ENCODE measurements around the gene PARD3B.

PARD3B gene

GRCh38 chr2:205261516-205262020, 716.3 kb downstream of the PARD3B start:
- no peak for DNase-seq (ENCODE audit: low read depth, low spot score)

DNA sequence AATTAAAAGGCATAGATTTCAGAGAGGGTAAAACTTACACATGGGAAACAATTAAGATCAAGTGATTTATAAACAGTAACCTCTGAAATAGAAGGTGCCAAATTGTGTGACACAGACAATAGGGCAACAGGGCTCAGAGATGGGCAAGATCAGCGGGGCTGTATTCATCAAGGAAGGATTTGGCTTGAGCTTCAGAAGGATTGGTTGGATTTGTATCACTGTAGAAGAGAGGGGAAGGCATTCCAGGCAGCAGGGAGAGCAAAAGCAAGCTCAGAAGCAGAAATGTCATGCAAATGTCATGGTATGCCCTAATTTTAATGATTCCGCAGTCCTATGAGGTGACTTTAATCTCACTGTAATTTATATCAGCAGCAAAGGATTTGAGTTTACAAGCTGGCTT, 722.0 kb downstream of the PARD3B start:
- DNase-seq (ENCODE audit: low read depth, low spot score), result no peak

DNA sequence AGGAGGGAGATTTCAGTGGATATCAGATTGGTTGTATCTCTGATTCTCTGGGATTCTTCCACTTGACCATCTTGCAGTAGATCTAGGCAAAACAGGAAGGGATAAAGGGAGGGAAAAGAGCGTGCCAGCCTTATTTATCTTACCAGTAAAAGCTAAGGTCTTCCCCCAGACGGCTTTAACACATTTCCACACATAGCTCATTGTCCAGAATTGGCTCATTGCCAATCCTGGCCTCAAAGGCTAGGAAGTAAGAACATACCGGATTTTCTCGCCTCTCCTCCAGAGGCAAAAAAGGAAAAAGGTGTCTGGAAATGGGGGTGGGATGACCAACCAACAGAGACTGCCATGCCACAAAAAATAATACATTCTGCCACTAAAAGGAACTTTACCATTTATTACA, 725.4 kb downstream of the PARD3B start:
- DNase-seq (ENCODE audit: low read depth, low spot score), result no peak

DNA sequence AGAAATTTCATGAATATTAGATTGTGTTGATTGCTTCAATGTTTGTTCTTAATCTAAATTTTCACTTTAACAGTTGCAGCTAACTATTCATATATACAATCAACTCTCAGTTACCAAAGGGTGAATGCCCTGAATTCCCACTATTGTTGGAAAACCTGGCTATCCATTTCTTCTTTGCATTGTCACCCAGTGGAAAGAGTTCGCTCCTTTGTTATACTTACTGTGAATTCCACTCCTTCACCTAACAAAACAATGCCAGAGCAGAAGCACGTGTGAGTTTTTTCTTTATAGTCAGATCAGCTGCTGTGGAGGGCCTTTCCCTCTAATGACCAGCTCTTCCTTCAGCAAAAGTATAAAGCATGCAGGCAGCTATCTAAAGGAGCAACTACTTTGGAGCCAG, 727.9 kb downstream of the PARD3B start:
- no peak for DNase-seq (ENCODE audit: low read depth, low spot score)

DNA sequence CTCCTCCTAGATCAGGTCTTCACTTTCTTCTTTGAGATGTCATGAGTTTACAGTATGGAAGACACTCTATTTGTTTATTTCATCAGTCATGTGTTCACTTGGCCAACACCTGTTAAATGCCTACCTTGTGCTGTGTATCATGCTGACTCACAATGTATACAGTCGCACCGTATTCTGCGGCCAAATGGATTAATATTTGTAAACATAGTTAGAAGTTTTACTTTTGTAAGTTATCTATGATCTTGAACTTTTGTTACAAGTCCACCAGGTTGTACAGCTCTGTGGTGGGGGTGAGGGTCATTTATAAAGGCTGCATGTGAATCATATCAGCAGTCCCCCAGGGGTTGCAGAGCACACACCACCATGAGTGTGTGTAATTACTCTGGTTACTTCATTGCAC, 728.4 kb downstream of the PARD3B start:
- no peak for DNase-seq (ENCODE audit: low read depth, low spot score)

- no peak for DNase-seq (ENCODE audit: low read depth, low spot score)
Observed at GRCh38 chr2:205274801-205275200, 729.5 kb downstream of the PARD3B start.

DNA sequence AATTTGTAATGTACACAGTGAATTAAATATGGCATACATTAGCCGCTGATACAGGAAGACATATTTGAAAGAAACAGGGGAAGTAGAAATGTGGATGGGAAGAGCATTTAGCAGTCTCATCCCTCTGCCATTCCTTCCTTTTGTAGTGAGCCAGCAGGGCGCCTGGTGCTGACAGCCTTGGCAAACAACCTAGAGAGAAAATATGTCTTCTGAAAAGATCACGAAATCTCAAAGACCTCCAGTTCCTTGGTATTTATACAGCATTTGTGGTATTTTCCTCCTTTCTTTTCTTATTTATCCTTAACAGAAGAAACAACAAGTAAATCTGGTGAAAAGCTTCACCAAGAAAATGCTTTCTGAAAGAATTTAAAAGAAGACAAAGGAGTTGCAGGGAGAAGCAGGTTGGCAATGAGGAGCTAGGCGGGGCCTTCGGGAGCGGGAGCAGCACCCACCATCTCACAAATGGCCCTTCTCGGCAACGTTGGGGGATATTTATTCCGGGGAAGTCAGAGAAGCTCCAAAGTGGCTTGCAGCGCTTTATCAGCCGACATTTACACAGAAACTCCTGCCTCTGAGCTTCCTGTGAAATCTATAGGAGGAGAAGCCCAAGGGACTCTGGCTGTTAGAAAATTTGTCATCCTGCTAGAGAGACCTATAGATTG, 731.0 kb downstream of the PARD3B start:
- DNase-seq (ENCODE audit: low read depth, low spot score), result no peak

- no peak for DNase-seq (ENCODE audit: low read depth, low spot score)
Observed at GRCh38 chr2:205280596-205281236, 735.4 kb downstream of the PARD3B start.

- no peak for DNase-seq (ENCODE audit: low read depth, low spot score)
Observed at GRCh38 chr2:205283736-205284270, 738.5 kb downstream of the PARD3B start.

- DNase-seq (ENCODE audit: low read depth, low spot score), result no peak
Observed at GRCh38 chr2:205284334-205284733, 739.1 kb downstream of the PARD3B start.

- no peak for DNase-seq (ENCODE audit: low read depth, low spot score)
Observed at GRCh38 chr2:205287316-205287715, 742.0 kb downstream of the PARD3B start.

GRCh38 chr2:205288686-205289085, 743.4 kb downstream of the PARD3B start:
- no peak for DNase-seq (ENCODE audit: low read depth, low spot score)

DNA sequence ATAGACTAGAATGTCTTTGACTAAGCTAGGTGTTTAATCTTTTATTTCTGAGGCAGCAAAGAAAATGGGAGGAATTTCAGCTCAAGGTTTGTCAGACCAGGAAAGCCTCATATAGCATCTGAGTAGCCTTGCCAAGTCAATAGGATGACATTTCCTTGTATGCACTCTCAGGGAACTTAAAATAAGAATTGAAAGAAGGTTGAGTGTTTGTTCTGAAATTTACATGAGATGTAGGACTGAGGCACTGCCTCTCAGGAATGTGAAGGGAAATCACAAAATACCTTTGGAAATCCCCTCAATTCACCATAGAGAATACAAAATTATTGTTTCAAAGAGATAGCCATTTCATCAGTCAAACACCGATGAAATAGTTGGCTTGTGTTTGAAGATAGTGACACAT, 745.0 kb downstream of the PARD3B start:
- no peak for DNase-seq (ENCODE audit: low read depth, low spot score)

- no peak for DNase-seq (ENCODE audit: low read depth, low spot score)
Observed at GRCh38 chr2:205292665-205293295, 747.5 kb downstream of the PARD3B start.

DNA sequence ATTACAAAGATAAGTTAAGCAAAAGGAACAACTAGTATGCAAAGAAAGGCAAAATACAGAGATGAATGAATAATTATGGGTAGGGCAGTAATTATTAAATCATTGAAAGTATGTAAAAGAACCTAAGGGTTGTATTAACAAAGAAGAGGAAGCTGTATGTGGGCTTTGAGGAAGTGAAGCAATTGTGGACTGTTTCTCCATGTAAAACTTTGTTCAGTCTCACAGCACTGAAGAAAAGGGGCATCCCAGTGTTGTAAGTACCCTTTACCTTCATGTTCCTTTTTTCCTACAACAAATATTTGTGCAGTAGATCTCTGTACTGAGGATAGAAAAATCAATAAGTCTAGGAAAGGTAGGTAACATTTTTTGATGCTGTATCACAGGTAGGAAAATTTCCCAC, 748.3 kb downstream of the PARD3B start:
- no peak for DNase-seq (ENCODE audit: low read depth, low spot score)

- no peak for DNase-seq (ENCODE audit: low read depth, low spot score)
Observed at GRCh38 chr2:205296959-205297358, 751.7 kb downstream of the PARD3B start.

GRCh38 chr2:205297368-205297767, 752.1 kb downstream of the PARD3B start:
- DNase-seq (ENCODE audit: low read depth, low spot score), result no peak

DNA sequence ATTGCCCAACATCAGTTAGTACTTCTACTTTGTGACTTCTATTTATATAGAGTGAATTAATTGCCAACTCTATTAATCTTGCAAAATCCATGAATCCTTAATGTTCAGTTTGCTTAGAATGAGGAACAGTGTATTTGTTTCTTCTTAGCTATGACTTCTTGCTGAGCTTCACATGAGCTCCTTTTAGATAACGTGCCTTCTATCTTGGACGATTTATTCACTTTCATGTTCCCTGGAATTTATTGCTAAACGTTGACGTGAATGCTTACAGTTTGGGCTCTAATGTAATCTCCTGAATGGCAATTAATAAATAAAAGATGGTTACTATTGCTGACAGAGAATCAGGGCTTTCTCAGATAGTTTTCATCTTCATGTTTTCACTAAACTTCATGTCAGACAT, 752.6 kb downstream of the PARD3B start:
- no peak for DNase-seq (ENCODE audit: low read depth, low spot score)

GRCh38 chr2:205311201-205311600, 765.9 kb downstream of the PARD3B start:
- no peak for DNase-seq (ENCODE audit: low read depth, low spot score)

GRCh38 chr2:205321231-205321630, 776.0 kb downstream of the PARD3B start:
- no peak for DNase-seq (ENCODE audit: low read depth, low spot score)

DNA sequence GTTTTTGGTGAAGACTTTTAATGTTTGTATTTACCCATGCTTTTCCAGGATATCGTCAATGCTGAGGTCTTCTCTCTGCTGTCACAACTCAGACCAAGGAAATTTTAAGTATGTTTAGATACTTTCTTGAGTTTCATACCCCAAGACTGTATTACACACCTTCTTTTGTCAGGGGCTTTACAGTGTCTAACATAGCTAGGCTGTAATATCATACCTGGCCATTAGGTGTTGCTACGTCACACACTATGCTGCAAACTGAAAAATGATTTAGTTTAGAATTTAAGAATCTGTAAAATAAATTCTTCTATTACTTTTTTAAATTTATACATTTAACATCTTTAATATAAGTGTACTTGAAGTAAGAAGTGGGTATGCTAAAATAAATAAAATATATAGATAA, 778.7 kb downstream of the PARD3B start:
- no peak for DNase-seq (ENCODE audit: low read depth, low spot score)

DNA sequence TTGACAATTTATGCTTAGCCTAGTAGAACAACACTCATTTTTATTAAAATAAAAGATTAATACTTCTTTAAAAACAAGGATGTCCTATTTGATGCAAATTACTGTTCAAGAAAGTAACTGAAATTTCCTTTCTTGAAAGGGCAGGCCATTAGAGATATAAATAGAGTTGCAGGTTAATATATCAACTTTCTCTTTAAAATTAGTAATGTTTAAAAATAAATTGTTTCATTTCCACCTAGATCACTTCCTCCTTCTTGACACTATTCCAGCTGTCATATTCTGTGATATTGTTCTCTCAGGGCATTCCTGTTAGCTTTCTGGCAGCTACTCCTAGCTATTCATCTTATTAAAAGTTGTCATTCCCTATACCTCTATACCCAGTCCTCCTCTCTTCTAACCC, 779.1 kb downstream of the PARD3B start:
- no peak for DNase-seq (ENCODE audit: low read depth, low spot score)

DNA sequence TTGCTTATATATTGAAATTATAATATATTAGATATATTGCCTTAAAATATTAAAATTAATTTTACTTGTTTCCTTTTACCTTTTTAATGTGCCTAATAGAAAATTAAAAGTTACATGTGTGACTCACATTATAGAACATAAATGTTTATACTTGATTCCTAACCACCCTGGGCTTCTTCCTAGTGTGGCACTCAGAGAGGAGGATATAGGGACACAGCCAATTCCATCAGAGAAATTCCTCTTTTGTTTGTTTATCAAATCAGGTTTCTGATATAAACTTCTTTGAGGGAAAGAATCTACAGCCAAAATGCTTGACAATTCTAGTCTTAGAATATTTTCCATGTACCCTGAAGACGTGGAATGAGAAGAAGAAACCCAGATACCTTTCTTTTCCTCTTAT, 788.1 kb downstream of the PARD3B start:
- no peak for DNase-seq (ENCODE audit: low read depth, low spot score)

All from iPS DF 19.7 (cell line).